Measurements from ENCODE around the gene MARVELD1. TPM values are rescaled to one million over a fixed set of nuclear protein-coding genes. Genes with fewer than 3 reads are reported as not detected.

MARVELD1 gene
- total and polyA plus RNA-seq, 9 donors, result 16.2 to 58.5 (median 40.2) TPM

GRCh38 chr10:97759158-97759887, 45.8 kb downstream of the MARVELD1 start:
- Histone ChIP-seq H3K27ac (no peak overlapping the region), H3K4me1 (ENCODE audit: insufficient read depth) (no peaks in the 10 kb centered on the region), H3K4me3 (no peak overlapping the region), H3K9me3 (no peaks in the 10 kb centered on the region), H3K27me3 (no peaks in the 10 kb centered on the region), H3K36me3 (no peaks in the 10 kb centered on the region)
- intact Hi-C loops (cut with DNase I), result no loop called here
- peak; percentile 51 to 79 (median 72) for DNase-seq
- WGBS, 3 donors, result 42 to 49% (median 43%) methylated on average over 5 of the region's 5 CpGs
- TF ChIP-seq CTCF (IDR thresholded peaks at IDR 0.05), result peak; percentile 42 to 61 (median 46)
- TF ChIP-seq POLR2A (IDR thresholded peaks at IDR 0.05), result no peak
- TF ChIP-seq EP300 (IDR thresholded peaks at IDR 0.05), result no peak

GRCh38 chr10:97759946-97760345, 46.4 kb downstream of the MARVELD1 start:
- H3K4me1 ChIP-seq (ENCODE audit: insufficient read depth), result no peaks in the 10 kb centered on the region
- intact Hi-C loops (cut with DNase I), result no loop called here
- H3K36me3 ChIP-seq, result no peaks in the 10 kb centered on the region
- no peak for DNase-seq
- no peaks in the 10 kb centered on the region for H3K9me3 ChIP-seq
- no peaks in the 10 kb centered on the region for H3K27me3 ChIP-seq
- no peak overlapping the region for H3K27ac ChIP-seq
- WGBS, 3 donors, result 78 to 90% (median 84%) methylated on average over 5 of the region's 5 CpGs
- no peak for TF ChIP-seq CTCF (IDR thresholded peaks at IDR 0.05)
- TF ChIP-seq POLR2A (IDR thresholded peaks at IDR 0.05), result no peak
- TF ChIP-seq EP300 (IDR thresholded peaks at IDR 0.05), result no peak
- no peak overlapping the region for H3K4me3 ChIP-seq

GRCh38 chr10:97760461-97761257, 47.1 kb downstream of the MARVELD1 start:
- DNase-seq, result no peak
- no peaks in the 10 kb centered on the region for H3K36me3 ChIP-seq
- H3K4me1 ChIP-seq (ENCODE audit: insufficient read depth), result no peaks in the 10 kb centered on the region
- no peaks in the 10 kb centered on the region for H3K9me3 ChIP-seq
- no peaks in the 10 kb centered on the region for H3K27me3 ChIP-seq
- H3K27ac ChIP-seq, result no peak overlapping the region
- intact Hi-C loops (cut with DNase I), result no loop called here
- H3K4me3 ChIP-seq, result no peak overlapping the region
- no peak for TF ChIP-seq CTCF (IDR thresholded peaks at IDR 0.05)
- no peak for TF ChIP-seq POLR2A (IDR thresholded peaks at IDR 0.05)
- TF ChIP-seq EP300 (IDR thresholded peaks at IDR 0.05), result no peak
- 86 to 89% (median 88%) methylated on average over 11 of the region's 11 CpGs for WGBS, 3 donors

GRCh38 chr10:97761331-97761865, 47.9 kb downstream of the MARVELD1 start:
- H3K4me3 ChIP-seq, result no peak overlapping the region
- intact Hi-C loops (cut with DNase I), result no loop called here
- DNase-seq, result no peak
- H3K27me3 ChIP-seq, result no peaks in the 10 kb centered on the region
- no peak for TF ChIP-seq POLR2A (IDR thresholded peaks at IDR 0.05)
- no peak for TF ChIP-seq CTCF (IDR thresholded peaks at IDR 0.05)
- no peak for TF ChIP-seq EP300 (IDR thresholded peaks at IDR 0.05)
- H3K9me3 ChIP-seq, result no peaks in the 10 kb centered on the region
- whole genome bisulfite sequencing, 3 donors, result 93 to 96% (median 94%) methylated on average over 8 of the region's 8 CpGs
- H3K36me3 ChIP-seq, result no peaks in the 10 kb centered on the region
- H3K27ac ChIP-seq, result no peak overlapping the region
- H3K4me1 ChIP-seq (ENCODE audit: insufficient read depth), result no peaks in the 10 kb centered on the region

Measured in ovary (tissue), 9 donors.